ENCODE measurements around the gene MYMK.
A peak's percentile ranks its signal among the peaks of the same experiment; 100 is the strongest.

MYMK gene

GRCh38 chr9:133529457-133529856 is 4.7 kb upstream of the MYMK start:
- Histone ChIP-seq H2BK120ac (ENCODE audit: low read depth, low read length) (no peak overlapping the region), H3K9ac (ENCODE audit: low read length) (no peak overlapping the region), H4K8ac (ENCODE audit: low read length) (no peak overlapping the region), H3K4me3 (ENCODE audit: insufficient read depth in 1 of 2, low read depth in 1 of 2, low read length in 2 of 2) (no peak overlapping the region), H3K14ac (ENCODE audit: low read length in 2 of 2) (no peak overlapping the region), H3K18ac (ENCODE audit: low read depth in 1 of 2, low read length in 2 of 2) (no peak overlapping the region), H2BK15ac (ENCODE audit: low read depth, poor library complexity, severe bottlenecking) (no peak overlapping the region), H2BK5ac (ENCODE audit: low read depth, low read length, poor library complexity, severe bottlenecking) (no peak overlapping the region), H3K9me3 (ENCODE audit: control insufficient read depth, low read length) (no peaks in the 10 kb centered on the region), H3K27ac (ENCODE audit: low read length, poor library complexity, severe bottlenecking) (no peak overlapping the region), H3K4ac (ENCODE audit: low read depth in 1 of 2, low read length in 2 of 2) (no peak overlapping the region), H4K91ac (ENCODE audit: low read length) (no peak overlapping the region), H2AFZ (ENCODE audit: low read depth, low read length) (no peak overlapping the region), H3K36me3 (ENCODE audit: control insufficient read depth in 1 of 2, insufficient read depth in 2 of 2, low read depth in 1 of 2, low read length in 2 of 2) (no peaks in the 10 kb centered on the region), H2AK5ac (ENCODE audit: low read length, severe bottlenecking) (no peak overlapping the region), H3K4me1 (ENCODE audit: control insufficient read depth, insufficient read depth, low read depth, low read length) (peaks cover 40% of the 10 kb centered on the region), H3K27me3 (ENCODE audit: control insufficient read depth in 1 of 2, insufficient read depth in 1 of 2, low read length in 2 of 2) (peaks cover 75 to 83% of the 10 kb centered on the region in 2 experiments), H3K79me1 (replicated peaks; ENCODE audit: low read length, poor library complexity, severe bottlenecking) (no peaks in the 10 kb centered on the region), H3K23ac (ENCODE audit: low read length in 2 of 2) (no peak overlapping the region), H3K4me2 (ENCODE audit: low read length, poor library complexity, severe bottlenecking) (no peak overlapping the region), H2BK12ac (ENCODE audit: low read length in 2 of 2) (no peak overlapping the region)
- no peak for DNase-seq
- WGBS, result 77% methylated on average over 7 of the region's 7 CpGs

- DNase-seq, result no peak
- H3K79me1 ChIP-seq (replicated peaks; ENCODE audit: low read length, poor library complexity, severe bottlenecking), result no peaks in the 10 kb centered on the region
- no peaks in the 10 kb centered on the region for H3K36me3 ChIP-seq (ENCODE audit: control insufficient read depth in 1 of 2, insufficient read depth in 2 of 2, low read depth in 1 of 2, low read length in 2 of 2)
- H4K8ac ChIP-seq (ENCODE audit: low read length), result no peak overlapping the region
- no peak overlapping the region for H3K4me2 ChIP-seq (ENCODE audit: low read length, poor library complexity, severe bottlenecking)
- H2BK12ac ChIP-seq (ENCODE audit: low read length in 2 of 2), result no peak overlapping the region
- no peak overlapping the region for H3K4ac ChIP-seq (ENCODE audit: low read depth in 1 of 2, low read length in 2 of 2)
- no peaks in the 10 kb centered on the region for H3K9me3 ChIP-seq (ENCODE audit: control insufficient read depth, low read length)
- no peak overlapping the region for H2BK15ac ChIP-seq (ENCODE audit: low read depth, poor library complexity, severe bottlenecking)
- H2AK5ac ChIP-seq (ENCODE audit: low read length, severe bottlenecking), result no peak overlapping the region
- no peak overlapping the region for H3K27ac ChIP-seq (ENCODE audit: low read length, poor library complexity, severe bottlenecking)
- no peak overlapping the region for H3K14ac ChIP-seq (ENCODE audit: low read length in 2 of 2)
- no peak overlapping the region for H2AFZ ChIP-seq (ENCODE audit: low read depth, low read length)
- no peak overlapping the region for H2BK120ac ChIP-seq (ENCODE audit: low read depth, low read length)
- 87% methylated on average over 11 of the region's 11 CpGs for WGBS
- no peak overlapping the region for H2BK5ac ChIP-seq (ENCODE audit: low read depth, low read length, poor library complexity, severe bottlenecking)
- H3K4me3 ChIP-seq (ENCODE audit: insufficient read depth in 1 of 2, low read depth in 1 of 2, low read length in 2 of 2), result no peak overlapping the region
- H3K18ac ChIP-seq (ENCODE audit: low read depth in 1 of 2, low read length in 2 of 2), result no peak overlapping the region
- peaks cover 34% of the 10 kb centered on the region for H3K4me1 ChIP-seq (ENCODE audit: control insufficient read depth, insufficient read depth, low read depth, low read length)
- H4K91ac ChIP-seq (ENCODE audit: low read length), result no peak overlapping the region
- H3K27me3 ChIP-seq (ENCODE audit: control insufficient read depth in 1 of 2, insufficient read depth in 1 of 2, low read length in 2 of 2), result peaks cover 81 to 84% of the 10 kb centered on the region in 2 experiments
- no peak overlapping the region for H3K9ac ChIP-seq (ENCODE audit: low read length)
- no peak overlapping the region for H3K23ac ChIP-seq (ENCODE audit: low read length in 2 of 2)
Observed at GRCh38 chr9:133528876-133529241, 4.1 kb upstream of the MYMK start.

GRCh38 chr9:133528001-133528875 is 3.5 kb upstream of the MYMK start:
- Histone ChIP-seq H4K91ac (ENCODE audit: low read length) (peak overlapping the region; percentile 18), H2BK5ac (ENCODE audit: low read depth, low read length, poor library complexity, severe bottlenecking) (no peak overlapping the region), H2BK120ac (ENCODE audit: low read depth, low read length) (no peak overlapping the region)

GRCh38 chr9:133527444-133527920 is 2.7 kb upstream of the MYMK start:
- peaks cover 31% of the 10 kb centered on the region for H3K4me1 ChIP-seq (ENCODE audit: control insufficient read depth, insufficient read depth, low read depth, low read length)
- H3K4me3 ChIP-seq (ENCODE audit: insufficient read depth in 1 of 2, low read depth in 1 of 2, low read length in 2 of 2), result no peak overlapping the region
- H4K91ac ChIP-seq (ENCODE audit: low read length), result peak overlapping the region; percentile 18
- no peaks in the 10 kb centered on the region for H3K79me1 ChIP-seq (replicated peaks; ENCODE audit: low read length, poor library complexity, severe bottlenecking)
- no peaks in the 10 kb centered on the region for H3K9me3 ChIP-seq (ENCODE audit: control insufficient read depth, low read length)
- no peaks in the 10 kb centered on the region for H3K36me3 ChIP-seq (ENCODE audit: control insufficient read depth in 1 of 2, insufficient read depth in 2 of 2, low read depth in 1 of 2, low read length in 2 of 2)
- H3K27ac ChIP-seq (ENCODE audit: low read length, poor library complexity, severe bottlenecking), result no peak overlapping the region
- peak overlapping the region; percentile 53 for H3K4me2 ChIP-seq (ENCODE audit: low read length, poor library complexity, severe bottlenecking)
- H2AK5ac ChIP-seq (ENCODE audit: low read length, severe bottlenecking), result no peak overlapping the region
- peak; percentile 50 for DNase-seq
- no peak overlapping the region for H3K23ac ChIP-seq (ENCODE audit: low read length in 2 of 2)
- peak overlapping the region; percentile 29 to 61 for H3K18ac ChIP-seq (ENCODE audit: low read depth in 1 of 2, low read length in 2 of 2)
- no peak overlapping the region for H3K9ac ChIP-seq (ENCODE audit: low read length)
- H3K27me3 ChIP-seq (ENCODE audit: control insufficient read depth in 1 of 2, insufficient read depth in 1 of 2, low read length in 2 of 2), result peaks cover 82 to 88% of the 10 kb centered on the region in 2 experiments
- H4K8ac ChIP-seq (ENCODE audit: low read length), result no peak overlapping the region
- H2BK120ac ChIP-seq (ENCODE audit: low read depth, low read length), result no peak overlapping the region
- H2AFZ ChIP-seq (ENCODE audit: low read depth, low read length), result no peak overlapping the region
- no peak overlapping the region for H2BK5ac ChIP-seq (ENCODE audit: low read depth, low read length, poor library complexity, severe bottlenecking)
- peak overlapping the region in 1 of 2 experiments; percentile 45 for H2BK12ac ChIP-seq (ENCODE audit: low read length in 2 of 2)
- peak overlapping the region in 1 of 2 experiments; percentile 58 for H3K4ac ChIP-seq (ENCODE audit: low read depth in 1 of 2, low read length in 2 of 2)
- H2BK15ac ChIP-seq (ENCODE audit: low read depth, poor library complexity, severe bottlenecking), result no peak overlapping the region
- WGBS, result 19% methylated on average over 15 of the region's 18 CpGs
- no peak overlapping the region for H3K14ac ChIP-seq (ENCODE audit: low read length in 2 of 2)

More at GRCh38 chr9:133528001-133528875, 3.5 kb upstream of the MYMK start:
- H3K36me3 ChIP-seq (ENCODE audit: control insufficient read depth in 1 of 2, insufficient read depth in 2 of 2, low read depth in 1 of 2, low read length in 2 of 2), result no peaks in the 10 kb centered on the region
- H3K79me1 ChIP-seq (replicated peaks; ENCODE audit: low read length, poor library complexity, severe bottlenecking), result no peaks in the 10 kb centered on the region
- 85% methylated on average over 22 of the region's 22 CpGs for WGBS
- H2BK15ac ChIP-seq (ENCODE audit: low read depth, poor library complexity, severe bottlenecking), result peak overlapping the region; percentile 21
- H2AK5ac ChIP-seq (ENCODE audit: low read length, severe bottlenecking), result peak overlapping the region; percentile 18
- no peak overlapping the region for H4K8ac ChIP-seq (ENCODE audit: low read length)
- H3K9ac ChIP-seq (ENCODE audit: low read length), result no peak overlapping the region
- H3K23ac ChIP-seq (ENCODE audit: low read length in 2 of 2), result no peak overlapping the region
- H3K27me3 ChIP-seq (ENCODE audit: control insufficient read depth in 1 of 2, insufficient read depth in 1 of 2, low read length in 2 of 2), result peaks cover 82 to 85% of the 10 kb centered on the region in 2 experiments
- no peaks in the 10 kb centered on the region for H3K9me3 ChIP-seq (ENCODE audit: control insufficient read depth, low read length)
- peak overlapping the region in 1 of 2 experiments; percentile 26 for H3K14ac ChIP-seq (ENCODE audit: low read length in 2 of 2)
- H3K4ac ChIP-seq (ENCODE audit: low read depth in 1 of 2, low read length in 2 of 2), result peak overlapping the region in 1 of 2 experiments; percentile 58
- H3K27ac ChIP-seq (ENCODE audit: low read length, poor library complexity, severe bottlenecking), result no peak overlapping the region
- peak overlapping the region in 1 of 2 experiments; percentile 48 for H3K18ac ChIP-seq (ENCODE audit: low read depth in 1 of 2, low read length in 2 of 2)
- H2AFZ ChIP-seq (ENCODE audit: low read depth, low read length), result no peak overlapping the region
- peak overlapping the region; percentile 53 for H3K4me2 ChIP-seq (ENCODE audit: low read length, poor library complexity, severe bottlenecking)
- peaks cover 33% of the 10 kb centered on the region for H3K4me1 ChIP-seq (ENCODE audit: control insufficient read depth, insufficient read depth, low read depth, low read length)
- no peak overlapping the region for H3K4me3 ChIP-seq (ENCODE audit: insufficient read depth in 1 of 2, low read depth in 1 of 2, low read length in 2 of 2)
- no peak for DNase-seq
- H2BK12ac ChIP-seq (ENCODE audit: low read length in 2 of 2), result no peak overlapping the region
